ENCODE results near the gene SLC45A3. TPM values are rescaled to one million over a fixed set of nuclear protein-coding genes. Genes with fewer than 3 reads are reported as not detected.

Gene SLC45A3
- total and polyA plus RNA-seq, 4 donors: 5.3 to 9.9 (median 5.7) TPM

- no peak for DNase-seq (ENCODE audit: low spot score)
- Histone ChIP-seq H3K9ac (ENCODE audit: low read depth in 1 of 2, low read length in 2 of 2) (no peak overlapping the region), H3K4me1 (ENCODE audit: control insufficient read depth in 4 of 4, insufficient read depth in 4 of 4, low read length in 3 of 4) (peaks cover 10 to 31% (median 17%) of the 10 kb centered on the region in 4 donors), H3K36me3 (ENCODE audit: control insufficient read depth in 4 of 4, insufficient read depth in 3 of 4, low read depth in 1 of 4, low read length in 3 of 4) (no peaks in the 10 kb centered on the region), H3K9me3 (ENCODE audit: control insufficient read depth in 4 of 4, low read length in 3 of 4) (no peaks in the 10 kb centered on the region), H3K27ac (ENCODE audit: low read depth in 1 of 2, low read length in 2 of 2) (no peak overlapping the region), H3K27me3 (ENCODE audit: control insufficient read depth in 4 of 4, insufficient read depth in 4 of 4, low read length in 3 of 4) (no peaks in the 10 kb centered on the region), H3K4me3 (ENCODE audit: low read depth in 1 of 3, low read length in 3 of 3) (no peak overlapping the region)
- WGBS: 95% methylated on average over 4 of the region's 4 CpGs
- no peak for TF ChIP-seq RXRA (IDR thresholded peaks at IDR 0.05)
- TF ChIP-seq ZBTB33 (IDR thresholded peaks at IDR 0.05): no peak
- no peak for TF ChIP-seq RAD21 (IDR thresholded peaks at IDR 0.05)
- no peak for TF ChIP-seq EGR1 (IDR thresholded peaks at IDR 0.05; ENCODE audit: low read depth in 2 of 2)
- TF ChIP-seq TAF1 (conservative IDR thresholded peaks at IDR 0.05): no peak
- no peak for TF ChIP-seq ATF3 (IDR thresholded peaks at IDR 0.05)
- TF ChIP-seq SP1 (IDR thresholded peaks at IDR 0.05): no peak
- TF ChIP-seq HNF4G (IDR thresholded peaks at IDR 0.05): no peak
- no peak for TF ChIP-seq MAX (IDR thresholded peaks at IDR 0.05)
- TF ChIP-seq FOXA1 (IDR thresholded peaks at IDR 0.05): no peak
- TF ChIP-seq HNF4A (conservative IDR thresholded peaks at IDR 0.05): no peak
- no peak for TF ChIP-seq JUND (IDR thresholded peaks at IDR 0.05)
- no peak for TF ChIP-seq FOXA2 (IDR thresholded peaks at IDR 0.05)
- TF ChIP-seq CTCF (IDR thresholded peaks at IDR 0.05; ENCODE audit: low read depth, low read length, missing input control): no peak
- TF ChIP-seq REST (IDR thresholded peaks at IDR 0.05): no peak
- TF ChIP-seq YY1 (IDR thresholded peaks at IDR 0.05): no peak
- no peak for TF ChIP-seq GABPA (IDR thresholded peaks at IDR 0.05 in 1 of 2, conservative IDR thresholded peaks at IDR 0.05 in 1 of 2)
- no peak for TF ChIP-seq NR2F2 (IDR thresholded peaks at IDR 0.05)
Observed at GRCh38 chr1:205698921-205699320, 18.6 kb upstream of the SLC45A3 start.

Data from liver (tissue), 9 donors.